Epidermal melanocyte (primary cell): Measurements from ENCODE around the gene TSPAN9.

Source experiments
- DNase-seq: peaks from one replicate; pipeline ENCODE4 v3.0.0; 2011; ENCODE audit warnings: low spot score; ENCODE audit not compliant: insufficient read length

The TSPAN9 gene

DNA sequence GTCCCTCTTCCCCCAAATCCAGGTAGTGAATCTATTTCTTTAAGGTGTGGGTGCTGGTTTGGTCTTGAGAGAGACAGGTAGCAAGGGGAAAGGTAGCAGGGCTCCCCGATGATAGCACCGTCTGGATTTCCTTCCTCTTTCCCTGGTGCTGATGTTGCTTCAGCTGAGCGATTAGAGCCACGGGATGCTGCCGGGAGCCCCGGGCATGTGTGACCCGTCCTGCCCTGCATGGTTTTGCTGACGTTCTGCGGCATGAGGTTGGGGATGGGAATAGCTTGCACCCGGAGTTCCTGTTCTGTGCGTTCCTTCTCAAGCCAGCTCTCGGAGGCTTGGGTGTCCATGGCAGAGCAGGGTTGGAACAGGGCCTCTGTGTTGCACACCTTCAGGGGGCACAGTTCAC is 107.3 kb downstream of the TSPAN9 start:
- DNase-seq, result no peak

DNA sequence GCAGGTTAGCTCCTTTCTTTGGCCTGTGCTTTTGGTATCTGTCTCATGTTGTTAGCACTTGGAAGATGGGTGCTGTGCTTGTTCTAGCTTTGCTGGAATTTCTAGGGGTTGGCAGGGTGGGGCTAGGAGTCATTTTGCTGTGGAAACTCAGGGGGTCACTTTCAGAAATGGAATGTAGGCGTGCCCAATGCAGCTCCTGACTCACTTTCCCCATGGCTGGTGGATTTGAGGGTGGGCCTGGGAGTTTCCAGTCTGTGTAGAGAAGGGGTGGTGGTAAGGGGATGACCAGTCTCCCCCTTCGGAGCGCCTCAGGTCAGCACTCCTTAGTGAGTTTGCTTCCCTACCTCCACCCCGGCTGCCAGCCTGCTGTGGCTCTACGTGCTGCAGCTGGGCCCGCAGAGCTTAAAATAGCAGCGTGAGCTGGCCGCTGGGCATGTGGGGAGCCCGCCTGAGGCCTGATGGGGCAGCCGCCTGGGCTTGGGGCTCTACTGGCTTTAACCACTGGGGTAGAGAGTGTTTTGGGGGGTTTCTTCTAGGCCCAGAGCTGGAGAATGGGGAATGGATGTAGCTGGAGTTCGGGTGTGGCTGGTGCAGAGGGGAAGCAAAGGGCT is 108.2 kb downstream of the TSPAN9 start:
- no peak for DNase-seq

GRCh38 chr12:3186546-3187215 is 109.5 kb downstream of the TSPAN9 start:
- no peak for DNase-seq

DNA sequence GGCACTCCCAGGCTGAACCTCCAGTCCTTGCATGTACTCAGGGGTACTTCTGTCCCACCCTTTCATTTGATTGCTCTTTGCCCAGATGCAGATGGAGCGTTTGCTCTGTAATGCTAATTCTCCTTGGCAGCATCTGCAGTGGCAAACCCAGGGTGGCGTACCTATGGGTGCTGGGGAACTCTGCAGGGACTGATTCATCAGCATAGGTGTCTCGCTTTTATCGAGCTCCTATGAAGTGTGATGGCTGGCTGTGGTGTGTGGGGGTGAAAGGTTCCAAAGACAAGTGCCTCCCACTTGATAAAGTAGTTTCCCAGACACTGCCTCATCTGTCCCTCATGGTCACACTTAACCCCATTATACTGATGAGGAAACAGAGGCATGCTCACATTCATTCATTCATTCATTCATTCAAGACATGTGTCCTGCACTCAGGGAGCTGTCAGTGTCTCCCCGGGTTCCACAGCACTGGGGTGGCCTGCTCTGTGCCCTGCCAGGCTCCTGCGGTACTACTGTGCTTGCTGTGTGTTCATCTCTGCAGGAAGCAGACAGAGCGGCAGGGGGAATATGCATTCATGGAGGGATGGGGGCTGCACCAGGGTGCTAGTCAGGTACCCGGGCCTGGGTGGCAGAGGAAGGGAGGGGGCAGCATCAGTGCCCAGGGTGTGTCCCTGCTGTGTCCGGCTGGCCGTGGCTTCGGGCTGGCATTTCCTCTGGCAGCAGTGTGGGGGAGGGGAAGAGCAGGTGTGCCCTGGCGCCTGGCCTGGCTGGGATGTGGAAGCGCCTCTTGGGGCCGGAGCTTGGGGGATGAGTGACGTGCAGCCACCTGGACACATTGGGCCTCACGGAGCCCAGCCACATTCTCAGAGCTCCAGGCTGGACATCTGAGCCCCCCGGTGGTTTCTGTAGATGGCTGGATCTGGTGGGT is 110.9 kb downstream of the TSPAN9 start:
- no peak for DNase-seq

DNA sequence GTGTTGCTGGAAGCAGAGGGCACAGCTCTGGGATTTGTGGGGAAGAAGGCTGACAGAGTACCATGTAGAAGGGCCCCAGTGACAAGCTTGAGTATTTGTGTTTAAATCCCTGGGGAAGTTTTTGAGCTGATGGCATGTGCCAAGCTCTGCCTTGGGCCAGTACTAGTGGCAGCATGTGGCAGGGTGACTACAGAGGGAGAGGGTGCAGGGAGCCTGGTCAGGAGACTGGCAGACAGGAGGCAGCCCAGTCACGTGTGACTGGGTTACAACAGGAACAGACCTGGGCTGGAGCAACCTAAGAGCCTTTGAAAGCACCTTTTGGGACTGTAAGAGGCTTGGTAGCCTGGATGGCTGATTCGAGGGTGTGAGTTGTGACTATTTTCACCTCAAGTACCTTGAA is 112.1 kb downstream of the TSPAN9 start:
- no peak for DNase-seq

DNA sequence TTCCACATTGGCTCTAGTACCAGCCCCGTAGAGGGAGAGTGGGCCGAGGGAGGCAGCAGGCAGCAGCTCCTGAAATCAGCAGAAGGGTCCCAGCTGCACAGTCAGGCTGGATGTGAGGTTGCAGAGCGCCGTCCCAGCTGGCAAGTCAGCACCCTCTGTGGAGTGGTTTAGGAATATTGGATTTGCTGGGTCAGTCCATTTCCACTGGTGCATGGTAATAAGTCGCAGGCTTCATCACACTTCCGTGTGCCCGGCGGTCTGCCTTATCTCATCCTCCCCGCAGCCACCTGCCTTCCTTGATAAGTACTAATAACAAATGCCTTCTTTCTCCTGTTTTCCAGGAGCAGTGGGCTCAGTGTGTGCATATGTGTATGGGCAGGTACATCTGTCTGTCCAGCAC is 112.9 kb downstream of the TSPAN9 start:
- DNase-seq, result no peak

DNA sequence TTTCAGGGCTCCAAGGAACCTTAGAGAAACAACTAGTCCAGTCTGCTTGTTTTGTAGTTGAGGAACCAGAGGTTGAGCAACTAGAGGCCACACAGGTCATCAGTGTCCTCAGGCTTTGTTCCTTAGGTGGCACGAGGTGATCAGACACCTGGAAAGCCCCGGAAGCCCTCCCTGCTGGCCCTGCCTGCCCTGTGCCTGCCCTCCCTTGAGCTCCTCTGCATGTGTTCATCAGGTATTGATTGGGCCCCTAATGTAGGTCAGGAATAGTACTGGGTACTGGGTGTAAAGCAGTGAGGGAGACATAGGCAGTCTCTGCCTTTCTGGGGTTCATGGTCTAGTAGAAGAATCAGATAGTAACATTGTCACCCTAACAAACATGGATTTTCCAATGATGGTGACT is 114.3 kb downstream of the TSPAN9 start:
- DNase-seq, result no peak

DNA sequence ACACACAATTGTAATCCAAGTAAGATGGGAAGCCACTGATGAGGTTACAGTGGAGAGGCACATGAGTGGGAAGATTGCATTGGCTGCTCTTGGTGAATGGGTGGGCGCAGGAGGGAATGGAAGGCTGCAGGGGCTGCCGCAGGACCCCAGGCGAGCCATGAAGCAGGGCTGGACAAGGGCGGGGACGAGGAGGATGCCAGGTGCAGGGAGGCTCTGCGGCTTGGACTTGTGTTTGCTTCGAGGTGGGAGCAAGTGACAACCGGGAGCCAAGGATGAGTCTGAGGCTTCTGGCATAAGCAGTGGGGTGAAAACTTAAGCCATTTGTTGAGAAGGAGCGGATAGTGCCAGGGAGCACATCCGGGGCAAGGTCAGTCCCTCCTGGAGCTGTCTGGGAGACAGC is 115.0 kb downstream of the TSPAN9 start:
- DNase-seq, result no peak

DNA sequence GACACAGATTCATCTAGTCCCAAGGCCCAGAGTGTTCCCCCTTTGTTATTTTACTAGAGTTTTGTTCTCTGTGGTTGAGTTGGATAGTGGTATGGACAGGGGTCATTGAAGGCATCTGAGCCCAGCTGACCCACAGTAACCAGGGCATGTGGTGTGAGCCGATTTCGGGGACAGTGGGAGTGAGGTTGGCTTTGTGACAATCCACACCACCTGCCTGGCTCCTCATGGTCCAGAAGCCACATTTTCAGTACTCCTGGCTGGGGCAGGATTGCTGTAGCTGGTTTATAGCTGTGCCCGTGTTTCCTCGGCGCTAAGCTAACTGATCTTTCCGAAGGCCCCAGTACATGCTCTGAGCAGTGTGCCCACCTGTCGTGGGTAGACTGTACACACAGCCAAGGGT is 116.0 kb downstream of the TSPAN9 start:
- DNase-seq, result no peak

- DNase-seq, result no peak
These were observed 116.6 kb downstream of the TSPAN9 start for GRCh38 chr12:3193755-3194154.

- DNase-seq, result no peak
These were observed 118.2 kb downstream of the TSPAN9 start for GRCh38 chr12:3195337-3195736.

DNA sequence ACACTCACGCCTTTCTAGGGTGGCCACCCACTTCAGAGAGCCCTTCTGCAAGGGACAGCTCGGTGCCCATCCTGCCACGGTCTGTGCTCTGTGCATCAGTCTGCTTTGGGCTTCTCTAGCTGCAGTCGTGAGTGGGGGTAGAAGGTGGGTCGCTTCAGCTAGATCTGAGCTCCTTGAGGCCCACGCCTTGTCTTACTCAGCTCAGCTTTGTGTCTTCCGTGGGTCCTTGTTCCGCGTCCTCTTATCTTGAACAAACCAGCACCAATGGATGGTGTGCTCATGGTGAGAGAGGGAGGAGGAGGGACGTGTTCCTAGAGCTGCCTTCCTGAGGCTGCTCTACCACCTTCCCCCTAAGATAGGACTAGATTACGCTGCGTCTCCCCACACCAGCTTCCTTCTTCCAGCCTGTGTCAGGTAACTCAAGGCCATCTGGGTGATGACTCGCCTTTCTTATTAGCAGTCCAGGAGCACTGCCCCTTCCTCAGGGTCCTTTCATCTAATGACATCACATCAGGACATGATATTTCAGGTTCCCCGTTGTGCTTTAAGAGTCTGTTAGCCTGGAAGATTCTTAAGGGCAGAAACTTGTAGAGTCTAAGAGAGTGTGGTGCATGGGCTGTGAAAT is 118.8 kb downstream of the TSPAN9 start:
- no peak for DNase-seq

DNA sequence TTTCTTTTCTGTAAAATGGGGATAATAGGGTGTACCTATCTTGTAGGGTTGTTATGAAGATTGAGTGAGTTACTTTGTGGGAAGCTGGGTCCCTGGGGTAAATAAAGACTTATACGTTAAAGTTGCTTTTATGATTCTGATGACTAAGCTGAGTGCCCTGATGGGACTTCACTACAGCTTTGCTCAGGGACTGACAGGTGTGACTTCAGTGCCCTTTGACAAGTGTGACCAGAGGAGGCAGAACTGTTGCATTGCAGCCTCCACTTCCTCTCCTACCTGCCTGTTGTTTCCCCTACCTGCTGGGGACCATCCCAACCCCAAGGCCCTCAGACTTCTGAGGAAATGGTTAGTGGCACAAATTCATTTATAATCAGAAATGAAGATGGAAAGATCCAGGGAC is 119.3 kb downstream of the TSPAN9 start:
- no peak for DNase-seq

DNA sequence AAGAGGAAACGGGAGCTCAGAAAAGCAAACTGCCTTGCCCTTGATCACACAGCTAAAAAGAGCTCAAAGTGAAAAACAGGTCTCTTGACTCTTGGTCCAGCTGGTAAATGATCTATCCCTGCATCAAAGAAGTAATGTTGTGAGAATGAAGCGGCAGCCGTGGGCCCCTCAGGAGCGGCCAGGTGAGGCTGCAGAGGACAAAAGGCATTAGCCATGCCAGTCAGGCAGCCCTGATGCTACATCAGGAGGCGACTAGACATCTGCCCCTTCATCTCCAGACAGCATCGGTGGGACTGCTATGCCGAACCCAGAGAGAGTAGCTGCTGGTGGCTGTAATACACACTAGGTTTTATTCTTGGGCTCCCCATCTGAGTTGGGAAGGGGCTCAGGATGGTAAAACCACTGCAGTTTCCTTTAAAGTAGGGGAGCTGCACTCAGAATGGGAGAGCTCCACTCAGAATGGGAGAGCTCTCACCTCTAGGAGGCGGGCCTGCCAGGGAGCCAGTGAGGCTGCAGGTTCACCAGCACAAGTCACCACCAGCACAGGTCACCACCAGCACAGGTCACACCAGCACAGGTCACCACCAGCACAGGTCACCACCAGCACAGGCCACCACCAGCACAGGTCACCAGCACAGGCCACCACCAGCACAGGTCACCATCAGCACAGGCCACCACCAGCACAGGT is 120.1 kb downstream of the TSPAN9 start:
- no peak for DNase-seq

- no peak for DNase-seq
These were observed 122.4 kb downstream of the TSPAN9 start for GRCh38 chr12:3199551-3200031.

- DNase-seq, result peak; percentile 42
These were observed 122.9 kb downstream of the TSPAN9 start for GRCh38 chr12:3200032-3200617.

GRCh38 chr12:3200814-3201233 is 123.6 kb downstream of the TSPAN9 start:
- DNase-seq, result no peak

- no peak for DNase-seq
These were observed 124.3 kb downstream of the TSPAN9 start for GRCh38 chr12:3201339-3202051.

- DNase-seq, result no peak
These were observed 124.9 kb downstream of the TSPAN9 start for GRCh38 chr12:3202096-3202495.
